ENCODE measurements around the gene CALCOCO2.
A peak's percentile ranks its signal among the peaks of the same experiment; 100 is the strongest.

Gene CALCOCO2

DNA sequence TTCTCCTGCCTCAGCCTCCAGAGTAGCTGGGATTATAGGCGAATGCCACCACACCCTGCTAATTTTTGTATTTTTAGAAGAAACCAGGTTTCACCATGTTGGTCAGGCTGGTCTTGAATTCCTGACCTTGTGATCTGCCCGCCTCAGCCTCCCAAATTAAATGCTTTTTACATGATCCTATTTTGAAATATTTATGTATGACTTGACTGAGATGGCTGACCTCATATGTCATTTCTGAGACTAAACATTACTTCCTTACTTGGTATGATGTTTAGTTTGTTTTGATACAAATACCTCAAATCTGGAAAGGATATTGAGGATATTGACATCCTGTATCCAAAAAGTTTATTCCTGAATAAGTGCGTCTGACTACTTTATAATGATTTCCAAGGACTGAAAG lies 11.9 kb downstream of the CALCOCO2 start:
- TF ChIP-seq, protein P1, sequence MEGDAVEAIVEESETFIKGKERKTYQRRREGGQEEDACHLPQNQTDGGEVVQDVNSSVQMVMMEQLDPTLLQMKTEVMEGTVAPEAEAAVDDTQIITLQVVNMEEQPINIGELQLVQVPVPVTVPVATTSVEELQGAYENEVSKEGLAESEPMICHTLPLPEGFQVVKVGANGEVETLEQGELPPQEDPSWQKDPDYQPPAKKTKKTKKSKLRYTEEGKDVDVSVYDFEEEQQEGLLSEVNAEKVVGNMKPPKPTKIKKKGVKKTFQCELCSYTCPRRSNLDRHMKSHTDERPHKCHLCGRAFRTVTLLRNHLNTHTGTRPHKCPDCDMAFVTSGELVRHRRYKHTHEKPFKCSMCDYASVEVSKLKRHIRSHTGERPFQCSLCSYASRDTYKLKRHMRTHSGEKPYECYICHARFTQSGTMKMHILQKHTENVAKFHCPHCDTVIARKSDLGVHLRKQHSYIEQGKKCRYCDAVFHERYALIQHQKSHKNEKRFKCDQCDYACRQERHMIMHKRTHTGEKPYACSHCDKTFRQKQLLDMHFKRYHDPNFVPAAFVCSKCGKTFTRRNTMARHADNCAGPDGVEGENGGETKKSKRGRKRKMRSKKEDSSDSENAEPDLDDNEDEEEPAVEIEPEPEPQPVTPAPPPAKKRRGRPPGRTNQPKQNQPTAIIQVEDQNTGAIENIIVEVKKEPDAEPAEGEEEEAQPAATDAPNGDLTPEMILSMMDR (IDR thresholded peaks at IDR 0.05; ENCODE audit: insufficient read depth, low read depth, low read length, missing control alignments), result no peak
- no peak overlapping the region for H3K4me3 ChIP-seq (ENCODE audit: low read depth, low read length)
- DNase-seq (ENCODE audit: low read depth), result no peak

DNA sequence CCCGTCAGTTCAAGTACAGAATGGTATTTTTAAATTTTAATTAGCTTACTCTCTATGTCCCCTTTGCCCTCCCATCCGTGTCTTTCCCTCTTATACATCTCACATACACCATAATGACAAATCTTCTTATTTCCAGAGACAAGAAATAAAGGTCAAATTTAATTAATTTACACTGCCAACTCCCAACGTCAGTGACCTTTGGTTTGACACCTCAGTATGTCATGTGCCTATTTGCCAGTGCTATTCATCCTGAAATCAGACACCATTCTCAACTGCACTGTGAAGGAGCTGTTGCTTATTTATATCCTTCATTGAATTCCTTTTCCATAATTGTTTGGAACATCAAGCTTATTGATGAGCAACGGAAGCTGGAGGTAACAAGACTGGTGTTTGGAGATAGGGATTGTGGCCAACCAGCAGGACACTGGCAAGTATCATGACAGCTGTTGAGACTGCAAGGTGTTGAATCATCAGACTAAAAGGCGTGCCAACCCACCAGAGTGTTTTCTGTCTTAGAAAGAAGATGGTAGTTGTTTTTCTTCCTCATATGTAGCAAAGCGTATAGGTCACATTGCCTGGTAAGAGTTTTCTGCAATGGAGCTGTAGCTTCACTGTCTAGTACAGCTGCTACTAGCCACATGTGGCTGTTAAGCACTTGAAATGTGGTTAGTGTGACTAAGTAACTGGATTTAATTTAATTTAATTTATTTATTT lies 12.5 kb downstream of the CALCOCO2 start:
- no peak overlapping the region for H3K4me3 ChIP-seq (ENCODE audit: low read depth, low read length)
- no peak for DNase-seq (ENCODE audit: low read depth)
- TF ChIP-seq, protein P1 (IDR thresholded peaks at IDR 0.05; ENCODE audit: insufficient read depth, low read depth, low read length, missing control alignments), result no peak

DNA sequence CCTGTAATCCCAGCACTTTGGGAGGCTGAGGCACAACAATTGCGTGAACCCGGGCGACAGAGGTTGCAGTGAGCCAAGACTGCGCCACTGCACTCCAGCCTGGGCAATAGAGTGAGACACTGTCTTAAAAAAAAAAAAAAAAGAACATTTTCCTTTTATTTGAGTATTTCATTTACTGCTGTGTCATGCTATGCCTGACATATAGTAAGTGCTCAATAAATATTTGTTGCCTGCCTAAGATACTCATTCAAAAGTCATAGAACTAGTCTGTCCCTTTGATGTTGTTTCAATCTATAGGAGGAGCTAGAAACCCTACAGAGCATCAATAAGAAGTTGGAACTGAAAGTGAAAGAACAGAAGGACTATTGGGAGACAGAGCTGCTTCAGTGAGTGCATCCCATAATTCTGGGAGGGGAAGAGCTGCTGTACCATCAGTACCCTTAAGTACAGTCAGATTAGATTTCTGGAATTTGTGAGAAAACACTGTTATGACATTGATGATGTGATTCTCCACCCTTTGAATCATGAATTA lies 20.0 kb downstream of the CALCOCO2 start:
- no peak for DNase-seq (ENCODE audit: low read depth)
- TF ChIP-seq, protein P1 (IDR thresholded peaks at IDR 0.05; ENCODE audit: insufficient read depth, low read depth, low read length, missing control alignments), result no peak
- no peak overlapping the region for H3K4me3 ChIP-seq (ENCODE audit: low read depth, low read length)

DNA sequence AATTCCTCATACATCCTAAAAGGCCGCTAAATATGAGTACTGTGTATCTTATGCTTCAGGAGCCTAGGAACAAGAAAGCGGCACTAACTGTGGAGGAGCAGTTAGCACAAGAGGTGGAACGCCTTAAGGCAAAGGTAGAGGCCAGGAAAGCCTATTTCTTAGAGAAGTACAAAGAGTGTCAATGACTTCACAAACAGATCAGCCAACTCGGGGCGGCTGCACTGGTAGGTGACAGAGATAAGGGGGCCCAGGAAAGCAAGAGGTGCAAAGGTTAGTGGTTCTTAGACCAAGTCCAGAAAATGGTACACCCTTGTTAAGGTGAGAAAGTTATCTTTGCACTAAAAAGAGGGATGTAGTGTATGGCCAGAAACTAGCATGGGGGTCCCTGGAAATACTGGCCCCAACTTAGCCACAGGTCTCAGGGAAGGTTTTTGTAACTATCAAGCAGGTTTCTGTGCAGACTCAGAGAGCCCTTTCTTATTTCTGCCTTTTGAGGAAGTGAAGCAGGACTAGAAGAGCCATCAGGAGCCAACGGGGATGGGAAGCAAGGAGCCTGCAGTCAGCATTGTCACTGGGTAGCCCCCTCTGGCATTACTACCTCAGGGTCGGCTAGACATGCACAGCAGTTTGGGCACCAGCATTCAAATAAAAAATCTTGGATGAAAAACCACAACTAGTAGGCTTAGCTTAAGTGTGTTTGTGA lies 24.1 kb downstream of the CALCOCO2 start:
- TF ChIP-seq, protein P1 (IDR thresholded peaks at IDR 0.05; ENCODE audit: insufficient read depth, low read depth, low read length, missing control alignments), result no peak
- H3K4me3 ChIP-seq (ENCODE audit: low read depth, low read length), result no peak overlapping the region
- no peak for DNase-seq (ENCODE audit: low read depth)

DNA sequence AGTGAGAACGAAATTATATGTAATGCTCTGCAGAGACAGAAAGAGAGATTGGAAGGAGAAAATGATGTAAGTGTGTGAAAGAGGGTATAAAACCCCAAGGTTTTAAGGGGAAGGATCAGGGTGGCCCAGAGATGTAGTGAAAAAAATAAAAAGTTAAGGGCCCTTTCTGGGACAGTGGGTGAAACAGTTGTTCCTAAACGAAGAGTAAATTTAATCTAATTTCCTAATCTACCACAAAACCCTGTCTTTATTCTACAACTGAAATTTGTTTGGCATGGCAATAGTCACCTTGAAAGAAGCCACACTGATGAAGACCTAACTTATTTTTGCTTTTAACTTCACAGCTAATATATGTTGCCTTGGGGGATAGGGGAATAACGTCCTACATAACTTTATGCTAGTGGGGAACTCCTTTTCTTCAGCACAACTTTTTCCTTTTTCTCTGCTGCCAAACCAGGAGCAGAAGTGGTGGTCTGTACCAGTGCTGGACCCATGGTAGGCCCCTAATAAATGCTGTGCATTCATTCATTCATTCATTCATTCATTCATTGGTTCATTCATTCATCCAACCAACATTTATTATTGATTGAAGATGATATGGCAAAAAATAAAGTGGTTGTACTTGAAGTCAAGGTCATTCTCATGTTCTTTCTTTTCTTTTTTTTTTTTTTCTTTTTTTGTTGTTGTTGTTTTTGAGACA lies 25.4 kb downstream of the CALCOCO2 start:
- no peak overlapping the region for H3K4me3 ChIP-seq (ENCODE audit: low read depth, low read length)
- DNase-seq (ENCODE audit: low read depth), result no peak
- TF ChIP-seq, protein P1 (IDR thresholded peaks at IDR 0.05; ENCODE audit: insufficient read depth, low read depth, low read length, missing control alignments), result no peak

DNA sequence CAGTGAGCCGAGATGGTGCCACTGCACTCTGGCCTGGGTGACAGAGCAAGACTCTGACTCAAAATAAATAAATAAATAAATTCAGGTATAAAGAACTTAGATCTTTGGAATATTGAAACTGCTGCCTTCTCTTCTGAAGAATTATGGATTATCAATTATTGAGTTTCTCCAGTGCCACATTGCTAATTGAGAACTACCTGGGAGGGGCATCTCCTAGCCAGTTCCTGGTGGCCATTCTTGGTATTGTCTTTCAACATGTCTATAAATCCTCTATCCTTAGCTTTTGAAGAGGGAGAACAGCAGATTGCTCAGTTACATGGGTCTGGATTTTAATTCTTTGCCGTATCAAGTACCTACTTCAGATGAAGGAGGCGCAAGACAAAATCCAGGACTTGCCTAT lies 29.2 kb downstream of the CALCOCO2 start:
- no peak for DNase-seq (ENCODE audit: low read depth)
- TF ChIP-seq, protein P1 (IDR thresholded peaks at IDR 0.05; ENCODE audit: insufficient read depth, low read depth, low read length, missing control alignments), result peak; percentile 27
- no peak overlapping the region for H3K4me3 ChIP-seq (ENCODE audit: low read depth, low read length)

Measured in GM12865 (cell line).